C4-2B (cell line): Measurements from ENCODE around the gene ORMDL1.

Experiments used
- H3K27ac ChIP-seq: fragments of 450-650 bp; 2 replicates; pipeline ENCODE4 v1.5.1; 2017
- ZFX ChIP-seq: fragments of 450-650 bp; IDR thresholded peaks from 2 replicates; pipeline ENCODE4 v1.6.1; 2017
- TF ChIP-seq, protein P1 (sequence below): fragments of 450-650 bp; conservative IDR thresholded peaks from 2 replicates; pipeline ENCODE4 v1.5.1; 2017; ENCODE audit warnings: mild to moderate bottlenecking

The ORMDL1 gene

DNA sequence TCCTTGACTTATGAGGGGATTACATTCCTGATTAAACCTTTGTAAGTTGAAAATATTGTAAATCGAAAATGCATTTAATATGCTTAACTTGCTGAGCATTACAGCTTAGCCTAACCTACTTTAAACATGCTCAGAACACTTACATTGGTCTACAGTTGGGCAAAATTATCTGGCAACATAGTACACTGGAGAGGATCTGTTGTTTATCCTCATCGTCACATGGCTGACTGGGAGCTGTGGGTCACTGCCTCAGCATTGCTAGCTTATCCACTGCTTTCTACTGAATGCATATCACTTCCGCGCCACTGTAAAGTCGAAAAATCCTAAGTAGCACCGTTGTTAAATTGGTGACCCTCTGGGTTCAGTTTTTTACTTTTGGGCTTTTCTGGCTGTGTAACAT is 13.8 kb upstream of the ORMDL1 start:
- no peak overlapping the region for H3K27ac ChIP-seq
- TF ChIP-seq, protein P1, sequence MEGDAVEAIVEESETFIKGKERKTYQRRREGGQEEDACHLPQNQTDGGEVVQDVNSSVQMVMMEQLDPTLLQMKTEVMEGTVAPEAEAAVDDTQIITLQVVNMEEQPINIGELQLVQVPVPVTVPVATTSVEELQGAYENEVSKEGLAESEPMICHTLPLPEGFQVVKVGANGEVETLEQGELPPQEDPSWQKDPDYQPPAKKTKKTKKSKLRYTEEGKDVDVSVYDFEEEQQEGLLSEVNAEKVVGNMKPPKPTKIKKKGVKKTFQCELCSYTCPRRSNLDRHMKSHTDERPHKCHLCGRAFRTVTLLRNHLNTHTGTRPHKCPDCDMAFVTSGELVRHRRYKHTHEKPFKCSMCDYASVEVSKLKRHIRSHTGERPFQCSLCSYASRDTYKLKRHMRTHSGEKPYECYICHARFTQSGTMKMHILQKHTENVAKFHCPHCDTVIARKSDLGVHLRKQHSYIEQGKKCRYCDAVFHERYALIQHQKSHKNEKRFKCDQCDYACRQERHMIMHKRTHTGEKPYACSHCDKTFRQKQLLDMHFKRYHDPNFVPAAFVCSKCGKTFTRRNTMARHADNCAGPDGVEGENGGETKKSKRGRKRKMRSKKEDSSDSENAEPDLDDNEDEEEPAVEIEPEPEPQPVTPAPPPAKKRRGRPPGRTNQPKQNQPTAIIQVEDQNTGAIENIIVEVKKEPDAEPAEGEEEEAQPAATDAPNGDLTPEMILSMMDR, result no peak
- TF ChIP-seq ZFX, result no peak

DNA sequence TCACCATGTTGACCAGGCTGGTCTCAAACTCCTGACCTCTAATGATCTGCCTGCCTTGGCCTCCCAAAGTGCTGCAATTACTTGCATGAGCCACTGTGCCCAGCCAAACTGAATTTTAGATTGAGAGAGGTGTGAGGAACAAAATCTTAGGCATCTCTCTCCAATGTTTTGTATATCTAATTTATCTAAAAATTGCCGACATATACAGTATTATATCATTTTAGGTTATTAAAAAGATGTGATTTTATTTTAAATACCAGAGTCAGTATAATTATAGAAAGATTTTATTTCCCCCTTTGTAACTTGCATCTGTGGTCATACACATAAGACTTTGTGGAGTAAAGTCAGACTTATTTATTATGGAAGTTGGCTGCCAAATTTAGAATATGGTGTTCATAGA is 10.2 kb upstream of the ORMDL1 start:
- TF ChIP-seq, protein P1, result no peak
- TF ChIP-seq ZFX, result no peak
- no peak overlapping the region for H3K27ac ChIP-seq

DNA sequence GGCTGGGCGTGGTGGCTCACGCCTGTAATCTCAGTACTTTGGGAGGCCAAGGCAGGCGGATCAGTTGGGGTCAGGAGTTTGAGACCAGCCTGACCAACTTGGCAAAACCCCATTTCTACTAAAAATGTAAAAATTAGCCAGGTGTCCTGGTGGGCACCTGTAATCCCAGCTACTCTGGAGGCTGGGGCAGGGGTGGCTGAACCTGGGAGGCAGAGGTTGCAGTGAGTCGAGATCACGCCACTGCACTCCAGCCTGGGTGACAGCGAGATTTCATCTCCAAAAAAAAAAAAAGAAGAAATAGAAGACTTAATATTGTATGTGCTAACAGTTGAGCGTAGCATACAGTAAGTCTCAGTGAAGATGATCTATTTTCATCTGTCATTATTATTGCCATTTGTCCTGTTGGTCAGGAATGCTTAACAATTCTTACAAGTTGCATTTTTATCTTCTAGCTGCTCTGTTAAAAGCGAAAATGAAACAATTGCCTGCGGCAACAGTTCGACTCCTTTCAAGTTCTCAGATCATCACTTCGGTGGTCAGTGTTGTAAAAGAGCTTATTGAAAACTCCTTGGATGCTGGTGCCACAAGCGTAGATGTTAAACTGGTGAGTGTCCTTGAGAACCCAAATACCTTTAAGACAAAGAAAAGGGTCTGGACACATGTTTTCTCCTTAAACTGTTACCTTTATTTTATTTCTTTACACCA is 7.4 kb upstream of the ORMDL1 start:
- no peak overlapping the region for H3K27ac ChIP-seq
- TF ChIP-seq, protein P1, result no peak
- no peak for TF ChIP-seq ZFX

DNA sequence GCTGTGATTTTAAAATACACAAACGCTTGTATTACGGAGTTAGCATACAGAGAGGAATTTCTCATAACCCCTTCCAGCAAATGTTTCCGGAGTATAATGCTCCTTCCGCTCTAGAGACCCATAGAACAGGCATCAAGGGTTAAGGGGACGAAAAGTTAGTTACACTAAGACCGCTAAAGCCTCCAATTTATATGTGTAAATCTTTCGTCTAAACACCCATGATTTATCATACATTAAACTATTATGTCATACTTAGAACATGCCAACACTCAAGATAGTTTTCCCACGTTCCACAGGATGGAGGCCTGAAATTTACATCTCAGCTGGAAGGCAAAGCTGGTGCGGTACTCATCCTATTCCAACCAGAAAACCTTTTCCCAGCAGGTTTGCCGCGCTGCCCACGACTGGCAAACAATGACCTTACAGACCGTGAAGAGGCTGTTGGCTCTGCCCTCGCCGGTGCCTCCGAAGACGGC is 650 bp downstream of the ORMDL1 start:
- peak overlapping the region; percentile 97 for H3K27ac ChIP-seq
- no peak for TF ChIP-seq ZFX
- TF ChIP-seq, protein P1, result no peak

DNA sequence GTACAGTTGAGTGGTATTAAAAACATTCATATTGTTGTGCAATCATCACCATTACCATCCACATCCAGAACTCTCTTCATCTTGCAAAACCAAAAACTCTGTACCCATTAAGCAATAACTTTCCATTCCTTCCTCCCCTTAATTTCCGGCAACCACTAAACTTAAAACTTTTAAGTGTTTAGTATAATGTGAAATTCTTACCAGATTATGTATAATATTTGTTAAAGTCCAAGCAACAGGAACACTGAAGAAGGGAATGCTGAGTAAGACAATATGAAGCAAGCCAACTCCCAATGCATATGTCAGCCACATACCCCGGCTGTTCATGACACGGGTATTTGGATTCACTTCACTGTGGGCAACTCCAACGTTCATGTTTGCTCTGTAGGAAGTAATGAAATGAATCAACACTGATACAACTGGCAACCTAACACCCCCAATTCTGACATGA is 1.9 kb downstream of the ORMDL1 start:
- no peak for TF ChIP-seq ZFX
- TF ChIP-seq, protein P1, result no peak
- no peak overlapping the region for H3K27ac ChIP-seq

DNA sequence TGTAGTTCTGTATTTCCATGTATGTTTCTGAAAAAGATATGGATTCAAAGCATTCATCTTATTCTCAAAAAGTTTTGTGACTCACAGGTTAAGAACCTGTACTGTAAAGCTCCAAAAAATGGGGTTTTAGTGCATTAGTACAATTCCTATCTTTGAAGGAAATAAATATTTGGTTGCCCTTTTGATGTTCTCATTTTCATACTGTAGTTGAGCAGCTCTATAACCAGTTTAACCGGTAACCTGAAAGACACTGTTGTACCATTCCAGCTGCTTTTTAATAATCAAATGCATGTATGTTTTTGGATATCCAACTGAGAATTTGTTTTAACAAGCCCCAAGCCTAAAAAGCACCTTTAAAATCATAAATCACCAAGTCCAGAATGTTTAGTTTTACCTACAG is 11.9 kb downstream of the ORMDL1 start:
- TF ChIP-seq, protein P1, result no peak

DNA sequence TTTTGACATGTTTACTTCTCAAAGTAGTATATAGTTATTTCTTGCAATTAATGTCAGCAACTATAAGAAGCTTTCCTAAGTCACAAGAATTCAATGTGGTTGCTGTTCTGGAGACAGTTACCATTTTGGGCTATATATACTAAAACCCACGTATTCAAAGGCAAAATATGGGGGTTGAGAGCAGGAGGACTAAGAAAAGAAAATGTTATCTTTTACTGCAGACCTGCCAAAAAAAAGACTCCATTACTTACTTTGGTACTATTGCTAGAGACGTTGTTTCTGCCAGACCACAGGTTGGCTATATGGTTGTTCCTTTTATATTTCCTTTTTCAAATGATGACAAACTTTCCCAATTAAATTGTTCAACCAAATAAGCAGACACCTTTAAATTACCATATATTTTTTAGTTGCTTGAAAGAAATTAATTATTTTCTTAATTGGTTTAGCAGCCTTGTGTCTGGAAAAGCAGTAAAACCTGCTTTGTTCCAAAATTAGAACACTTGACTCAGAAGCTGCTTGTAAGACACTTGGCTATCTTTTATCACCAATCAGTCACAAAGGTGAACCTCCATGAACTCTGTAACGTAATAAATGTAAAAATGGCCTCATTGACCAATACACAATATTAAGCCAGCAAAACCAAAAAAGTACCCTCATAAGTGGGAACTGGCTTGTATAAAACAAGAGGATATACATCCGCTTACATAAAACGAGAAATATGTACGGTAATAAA is 13.4 kb downstream of the ORMDL1 start:
- no peak overlapping the region for H3K27ac ChIP-seq
- no peak for TF ChIP-seq ZFX
- TF ChIP-seq, protein P1, result no peak

More for the DNA sequence above, 11.9 kb downstream of the ORMDL1 start:
- no peak overlapping the region for H3K27ac ChIP-seq
